ENCODE measurements around the gene TOR1A. TPM values are rescaled to one million over a fixed set of nuclear protein-coding genes. Genes with fewer than 3 reads are reported as not detected.

Gene TOR1A
- total RNA-seq, 4 donors from 2014 or later = 29.7 to 46.4 (median 34.4) TPM

DNA sequence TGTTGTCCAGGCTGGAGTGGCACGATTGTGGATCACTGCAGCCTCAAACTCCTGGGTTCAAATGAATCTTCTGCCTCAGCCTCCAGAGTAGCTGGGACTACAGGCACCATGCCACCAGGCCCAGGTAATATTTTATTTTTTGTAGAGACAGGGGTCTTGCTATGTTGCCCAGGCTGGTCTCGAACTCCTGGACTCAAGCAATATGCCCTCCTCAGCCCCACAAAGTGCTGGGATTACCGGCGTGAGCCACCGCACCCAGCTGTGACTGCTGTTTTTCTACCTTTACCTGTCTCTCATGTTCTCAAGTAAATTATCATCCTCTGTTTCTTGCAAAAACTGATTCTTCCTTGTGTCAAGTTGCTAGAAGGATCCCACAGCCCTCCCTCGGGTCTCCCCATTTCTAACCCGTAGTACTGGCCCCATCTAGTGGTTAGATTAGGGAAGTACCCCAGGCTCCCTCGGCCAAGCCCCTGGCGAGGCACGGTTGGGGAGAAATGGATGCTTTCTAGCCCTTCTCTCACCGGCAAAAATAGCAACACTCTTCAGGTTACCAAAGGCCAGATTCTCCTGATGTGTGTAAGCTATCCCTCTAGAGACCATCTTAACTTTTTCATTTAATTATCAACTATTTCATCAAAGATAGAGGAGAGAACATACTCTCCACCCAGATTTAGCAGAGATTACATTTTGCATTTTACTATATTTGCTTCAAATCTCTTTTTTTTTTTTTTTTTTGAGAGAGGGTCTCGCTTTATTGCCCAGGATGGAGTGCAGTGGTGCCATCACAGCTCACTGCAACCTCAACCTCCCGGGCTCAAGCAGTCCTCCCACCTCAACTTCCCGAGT is 40.2 kb downstream of the TOR1A start:
- intact Hi-C loops (cut with DNase I) = loop anchor here (2.0 kb wide), 2 partner anchors 45 to 141 kb away; partner anchors contain the start of gene ASB6
- Histone ChIP-seq H3K27ac (replicated peaks in 1 of 4) (no peak overlapping the region), H3K9me3 (no peaks in the 10 kb centered on the region), H3K36me3 (no peaks in the 10 kb centered on the region), H3K4me1 (peaks cover 0 to 6% (median 0%) of the 10 kb centered on the region in 4 donors), H3K27me3 (peaks cover 0 to 11% (median 0%) of the 10 kb centered on the region in 4 donors), H3K4me3 (no peak overlapping the region)
- peak; percentile 94 for DNase-seq (ENCODE audit: extremely low spot score)
- 35% methylated on average over 14 of the region's 14 CpGs for WGBS
- no peak for TF ChIP-seq POLR2A (IDR thresholded peaks at IDR 0.05; ENCODE audit: low read depth)
- TF ChIP-seq POLR2AphosphoS5 (IDR thresholded peaks at IDR 0.05) = peak in 1 of 2 donors; percentile 40
- TF ChIP-seq, protein P1, sequence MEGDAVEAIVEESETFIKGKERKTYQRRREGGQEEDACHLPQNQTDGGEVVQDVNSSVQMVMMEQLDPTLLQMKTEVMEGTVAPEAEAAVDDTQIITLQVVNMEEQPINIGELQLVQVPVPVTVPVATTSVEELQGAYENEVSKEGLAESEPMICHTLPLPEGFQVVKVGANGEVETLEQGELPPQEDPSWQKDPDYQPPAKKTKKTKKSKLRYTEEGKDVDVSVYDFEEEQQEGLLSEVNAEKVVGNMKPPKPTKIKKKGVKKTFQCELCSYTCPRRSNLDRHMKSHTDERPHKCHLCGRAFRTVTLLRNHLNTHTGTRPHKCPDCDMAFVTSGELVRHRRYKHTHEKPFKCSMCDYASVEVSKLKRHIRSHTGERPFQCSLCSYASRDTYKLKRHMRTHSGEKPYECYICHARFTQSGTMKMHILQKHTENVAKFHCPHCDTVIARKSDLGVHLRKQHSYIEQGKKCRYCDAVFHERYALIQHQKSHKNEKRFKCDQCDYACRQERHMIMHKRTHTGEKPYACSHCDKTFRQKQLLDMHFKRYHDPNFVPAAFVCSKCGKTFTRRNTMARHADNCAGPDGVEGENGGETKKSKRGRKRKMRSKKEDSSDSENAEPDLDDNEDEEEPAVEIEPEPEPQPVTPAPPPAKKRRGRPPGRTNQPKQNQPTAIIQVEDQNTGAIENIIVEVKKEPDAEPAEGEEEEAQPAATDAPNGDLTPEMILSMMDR (IDR thresholded peaks at IDR 0.05) = peak; percentile 94 to 98 (median 95)

DNA sequence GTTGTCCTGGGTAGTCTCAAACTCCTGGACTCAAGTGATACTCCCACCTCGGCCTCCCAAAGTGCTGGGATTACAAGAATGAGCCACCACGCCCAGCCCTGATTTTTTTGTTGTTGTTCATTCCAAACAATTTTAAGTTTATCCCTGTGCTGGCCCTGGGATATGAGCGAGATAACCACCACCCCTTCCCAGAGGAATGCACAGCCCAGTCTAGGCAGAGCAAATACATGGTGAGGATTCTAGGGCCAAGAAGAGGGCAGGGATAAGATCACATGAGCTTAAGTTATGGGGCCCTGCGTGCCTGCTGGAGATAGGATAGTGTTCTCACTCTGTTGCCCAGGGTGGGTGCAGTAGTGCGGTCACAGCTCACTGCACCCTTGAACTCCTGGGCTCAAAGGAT is 42.0 kb downstream of the TOR1A start:
- TF ChIP-seq, protein P1 (IDR thresholded peaks at IDR 0.05) = no peak
- no peak for TF ChIP-seq POLR2A (IDR thresholded peaks at IDR 0.05; ENCODE audit: low read depth)
- TF ChIP-seq POLR2AphosphoS5 (IDR thresholded peaks at IDR 0.05) = no peak
- no peak for TF ChIP-seq EP300 (IDR thresholded peaks at IDR 0.05)
- WGBS = 71% methylated on average over 5 of the region's 5 CpGs
- Histone ChIP-seq H3K4me1 (peaks cover 7 to 18% (median 10%) of the 10 kb centered on the region in 4 donors), H3K9me3 (no peaks in the 10 kb centered on the region), H3K36me3 (no peaks in the 10 kb centered on the region), H3K4me3 (no peak overlapping the region), H3K27me3 (no peaks in the 10 kb centered on the region), H3K27ac (replicated peaks in 1 of 4) (no peak overlapping the region)
- intact Hi-C loops (cut with DNase I) = loop anchor here (2.0 kb wide), 2 partner anchors 43 to 139 kb away; partner anchors contain the start of gene ASB6
- DNase-seq (ENCODE audit: extremely low spot score) = no peak

GRCh38 chr9:129781131-129781530 is 42.8 kb downstream of the TOR1A start:
- H3K9me3 ChIP-seq = no peaks in the 10 kb centered on the region
- 77% methylated on average over 8 of the region's 8 CpGs for WGBS
- no peaks in the 10 kb centered on the region for H3K36me3 ChIP-seq
- H3K27ac ChIP-seq (replicated peaks in 1 of 4) = no peak overlapping the region
- no peak for DNase-seq (ENCODE audit: extremely low spot score)
- no peaks in the 10 kb centered on the region for H3K27me3 ChIP-seq
- H3K4me3 ChIP-seq = no peak overlapping the region
- H3K4me1 ChIP-seq = peaks cover 7 to 25% (median 17%) of the 10 kb centered on the region in 4 donors
- intact Hi-C loops (cut with DNase I) = no loop called here
- no peak for TF ChIP-seq POLR2AphosphoS5 (IDR thresholded peaks at IDR 0.05)
- no peak for TF ChIP-seq POLR2A (IDR thresholded peaks at IDR 0.05; ENCODE audit: low read depth)
- TF ChIP-seq, protein P1 (IDR thresholded peaks at IDR 0.05) = no peak
- no peak for TF ChIP-seq EP300 (IDR thresholded peaks at IDR 0.05)

GRCh38 chr9:129779560-129780190 is 44.3 kb downstream of the TOR1A start:
- WGBS = 86% methylated on average over 7 of the region's 7 CpGs
- no peak for DNase-seq (ENCODE audit: extremely low spot score)
- TF ChIP-seq, protein P1 (IDR thresholded peaks at IDR 0.05) = no peak
- TF ChIP-seq POLR2A (IDR thresholded peaks at IDR 0.05; ENCODE audit: low read depth) = no peak
- TF ChIP-seq POLR2AphosphoS5 (IDR thresholded peaks at IDR 0.05) = no peak
- TF ChIP-seq EP300 (IDR thresholded peaks at IDR 0.05) = no peak
- Histone ChIP-seq H3K4me3 (no peak overlapping the region), H3K4me1 (peaks cover 7 to 25% (median 17%) of the 10 kb centered on the region in 4 donors), H3K27me3 (no peaks in the 10 kb centered on the region), H3K36me3 (no peaks in the 10 kb centered on the region), H3K9me3 (no peaks in the 10 kb centered on the region), H3K27ac (replicated peaks in 1 of 4) (no peak overlapping the region)
- intact Hi-C loops (cut with DNase I) = no loop called here
